HepG2 (cell line): ENCODE measurements around the gene ARHGAP30. TPM values are rescaled to one million over a fixed set of nuclear protein-coding genes. Genes with fewer than 3 reads are reported as not detected.

Source experiments
- ATAC-seq: fragments of 200-7000 bp; cut with Tn5 transposase; 3 replicates; pipeline ENCODE4 v1.9.1; 2020; ENCODE audit warnings: mild to moderate bottlenecking, moderate library complexity
- BruUV-seq: library from RNA; stranded (reverse); fragments of 400-500 nt; replicated peaks from 2 replicates; lab custom pipeline; 2021; lab: Mats Ljungman, UMichigan
- CTCF ChIA-PET: fragments of 300-600 bp; formaldehyde crosslinking; extraction: SDS; loops from one replicate; lab custom pipeline; 2021; ENCODE audit warnings: low total read pairs, inconsistent platforms, low intra/inter-chr PET ratio; lab: Yijun Ruan, JAX
- POLR2A ChIA-PET: fragments of 350-600 bp; sonication (Branson Sonifier 250); formaldehyde crosslinking; loops from one replicate; lab custom pipeline; 2020; ENCODE audit warnings: antibody characterized with exemption, inconsistent platforms; lab: Yijun Ruan, JAX
- DNase-seq: peaks from one replicate; pipeline ENCODE4 v3.0.0-alpha.2; 2015; ENCODE audit warnings: low spot score
- FAIRE-seq: peaks from 3 replicates; lab custom pipeline; 2011; peaks lifted over from hg19 to GRCh38; lab: Jason Lieb, UNC
- H2AFZ ChIP-seq: one replicate; pipeline ENCODE4 v1.6.1; 2011; ENCODE audit warnings: low read length, inconsistent platforms
- H3K27ac ChIP-seq: fragments of 300-600 bp; 3 replicates; pipeline ENCODE4 v1.8.0; 2011; ENCODE audit warnings: mixed run types, mild to moderate bottlenecking, mixed read lengths, low read length, inconsistent platforms; ENCODE audit not compliant: insufficient read depth; ENCODE audit errors: extremely low read length
- H3K27me3 ChIP-seq, 2 experiments: fragments of 200-600 bp in 1 of 2; 2 replicates in 1 of 2; 3 replicates in 1 of 2; pipeline versions ENCODE4 v1.6.0 to v1.8.0; 2011; ENCODE audit warnings: low read length in 2 of 2, mild to moderate bottlenecking in 2 of 2, moderate library complexity in 2 of 2, inconsistent platforms in 1 of 2; ENCODE audit not compliant: insufficient read depth in 2 of 2, control insufficient read depth in 1 of 2
- H3K36me3 ChIP-seq, 2 experiments: fragments of 200-600 bp in 1 of 2; replicated peaks in 1 of 2; 2 replicates in 1 of 2; 3 replicates in 1 of 2; pipeline versions ENCODE4 v1.5.1 to v1.8.0; 2011; ENCODE audit warnings: low read length in 2 of 2, inconsistent platforms in 1 of 2; ENCODE audit not compliant: insufficient read depth in 2 of 2, control insufficient read depth in 1 of 2
- H3K4me1 ChIP-seq: 2 replicates; pipeline ENCODE4 v1.5.1; 2012; ENCODE audit warnings: low read length, inconsistent platforms; ENCODE audit not compliant: insufficient read depth
- H3K4me2 ChIP-seq: 2 replicates; pipeline ENCODE4 v1.6.0; 2011; ENCODE audit warnings: low read depth, low read length, inconsistent platforms
- H3K4me3 ChIP-seq, 3 experiments: fragments of 200-600 bp in 1 of 3; sonication (generic), shearing (Covaris generic) in 1 of 3; replicated peaks in 1 of 3; 2 replicates each; pipeline ENCODE4 v1.5.1; 2011 to 2016; ENCODE audit warnings: low read length in 3 of 3, inconsistent platforms in 2 of 3, low read depth in 2 of 3, mild to moderate bottlenecking in 2 of 3, control low read depth in 1 of 3, mixed read lengths in 1 of 3; ENCODE audit not compliant: insufficient read depth in 1 of 3
- H3K79me2 ChIP-seq: one replicate; pipeline ENCODE4 v1.6.1; 2011; ENCODE audit warnings: low read length, inconsistent platforms; ENCODE audit not compliant: insufficient read depth
- H3K9ac ChIP-seq: 2 replicates; pipeline ENCODE4 v1.6.0; 2011; ENCODE audit warnings: mild to moderate bottlenecking, low read depth, low read length, inconsistent platforms; ENCODE audit not compliant: insufficient read depth
- H3K9me3 ChIP-seq: 2 replicates; pipeline ENCODE4 v1.5.1; 2012; ENCODE audit warnings: mild to moderate bottlenecking, low read length
- H4K20me1 ChIP-seq: 2 replicates; pipeline ENCODE4 v1.6.0; 2011; ENCODE audit warnings: inconsistent platforms, mild to moderate bottlenecking, low read length, moderate library complexity; ENCODE audit not compliant: insufficient read depth
- CBX1 ChIP-seq: IDR thresholded peaks from one replicate; pipeline ENCODE4 v1.6.1; 2016; ENCODE audit warnings: antibody characterized with exemption, low read depth
- HDAC6 ChIP-seq: fragments of 200-600 bp; sonication (generic); IDR thresholded peaks from 2 replicates; pipeline ENCODE4 v1.7.0; 2017; ENCODE audit warnings: mild to moderate bottlenecking, antibody characterized with exemption, low read length, low read depth
- MLLT10 ChIP-seq: sonication (generic); formaldehyde crosslinking; IDR thresholded peaks from 2 replicates; pipeline ENCODE4 v1.4.0; 2020; ENCODE audit warnings: missing genetic modification reagents
- NCOR1 ChIP-seq: fragments of 200-600 bp; sonication (generic); IDR thresholded peaks from 2 replicates; pipeline ENCODE4 v1.7.0; 2017; ENCODE audit warnings: antibody characterized with exemption, low read length, borderline replicate concordance
- NKX3-1 ChIP-seq: sonication (generic); formaldehyde crosslinking; IDR thresholded peaks from 2 replicates; pipeline ENCODE4 v1.5.0; 2020; ENCODE audit warnings: missing genetic modification reagents
- PBX2 ChIP-seq: IDR thresholded peaks from 2 replicates; pipeline ENCODE4 v1.6.1; 2016; ENCODE audit warnings: control low read depth
- PLRG1 ChIP-seq: fragments of 450-650 bp; conservative IDR thresholded peaks from 2 replicates; pipeline ENCODE4 v1.6.1; 2016
- SOX5 ChIP-seq: IDR thresholded peaks from 2 replicates; pipeline ENCODE4 v1.6.1; 2016; ENCODE audit warnings: borderline replicate concordance
- UBTF ChIP-seq: sonication (generic); formaldehyde crosslinking; IDR thresholded peaks from 2 replicates; pipeline ENCODE4 v1.4.0; 2020; ENCODE audit warnings: mild to moderate bottlenecking, missing genetic modification reagents
- ZBTB42 ChIP-seq: sonication (generic); formaldehyde crosslinking; IDR thresholded peaks from 2 replicates; pipeline ENCODE4 v1.5.0; 2020; ENCODE audit warnings: mild to moderate bottlenecking, missing genetic modification reagents
- ZNF138 ChIP-seq: sonication (generic); formaldehyde crosslinking; IDR thresholded peaks from 2 replicates; pipeline ENCODE4 v1.5.0; 2020; ENCODE audit warnings: mild to moderate bottlenecking, low read depth, missing genetic modification reagents
- ZNF207 ChIP-seq: fragments of 450-650 bp; IDR thresholded peaks from 2 replicates; pipeline ENCODE4 v1.6.1; 2016; ENCODE audit warnings: antibody characterized with exemption, borderline replicate concordance
- ZNF232 ChIP-seq: sonication (generic); formaldehyde crosslinking; IDR thresholded peaks from 2 replicates; pipeline ENCODE4 v1.4.0; 2020; ENCODE audit warnings: missing genetic modification reagents, borderline replicate concordance
- ZNF296 ChIP-seq: sonication (generic); formaldehyde crosslinking; conservative IDR thresholded peaks from 2 replicates; pipeline ENCODE4 v1.5.0; 2020; ENCODE audit warnings: mild to moderate bottlenecking, missing genetic modification reagents
- ZNF513 ChIP-seq: sonication (generic); formaldehyde crosslinking; conservative IDR thresholded peaks from 2 replicates; pipeline ENCODE4 v1.5.0; 2020; ENCODE audit warnings: missing genetic modification reagents
- ZNF576 ChIP-seq: sonication (generic); formaldehyde crosslinking; IDR thresholded peaks from 2 replicates; pipeline ENCODE4 v1.4.0; 2020; ENCODE audit warnings: mild to moderate bottlenecking, missing genetic modification reagents
- ZNF577 ChIP-seq: sonication (generic); formaldehyde crosslinking; IDR thresholded peaks from 2 replicates; pipeline ENCODE4 v1.4.0; 2020; ENCODE audit warnings: mild to moderate bottlenecking, low read depth, missing genetic modification reagents, borderline replicate concordance
- ZNF652 ChIP-seq: IDR thresholded peaks from 2 replicates; pipeline ENCODE4 v1.6.1; 2016; ENCODE audit warnings: low read depth, borderline replicate concordance
- ZNF75D ChIP-seq: sonication (generic); formaldehyde crosslinking; IDR thresholded peaks from 2 replicates; pipeline ENCODE4 v1.8.1; 2023; ENCODE audit warnings: missing genetic modification reagents, mild to moderate bottlenecking, borderline replicate concordance
- ZNF790 ChIP-seq: sonication (generic); formaldehyde crosslinking; IDR thresholded peaks from 2 replicates; pipeline ENCODE4 v1.8.0; 2022; ENCODE audit warnings: missing genetic modification reagents, mild to moderate bottlenecking, borderline replicate concordance
- ZSCAN31 ChIP-seq: sonication (generic); formaldehyde crosslinking; IDR thresholded peaks from 2 replicates; pipeline ENCODE4 v1.5.0; 2020; ENCODE audit warnings: low read depth, mild to moderate bottlenecking, missing genetic modification reagents
- WGBS: methylation state at CpG from one replicate; pipeline ENCODE4 v1.1.6; 2017; ENCODE audit warnings: low lambda C conversion rate; 5-methylcytosine and 5-hydroxymethylcytosine counted together
- in situ Hi-C: cut with HindIII; loops from 2 replicates; pipeline ENCODE4 v1.10.0; 2017; ENCODE audit warnings: low pct_unique_long_range_greater_than_20kb; ENCODE audit not compliant: extremely low pct_ligation_motif_present
- intact Hi-C: fragments of 100-400 bp; cut with micrococcal nuclease; formaldehyde crosslinking; loops from one replicate; pipeline ENCODE4 v1.10.0; 2022; ENCODE audit not compliant: unreplicated experiment
- polyA plus RNA-seq, 8 experiments: library from polyadenylated mRNA; depleted of rRNA in 3 of 8; stranded (reverse) in 7 of 8; unstranded in 1 of 8; fragments of >200 nt; fragmentation: Illumina TruSeq in 4 of 8; extraction: Trizol in 4 of 8; gene quantifications; 2 replicates each; pipeline versions ENCODE4 v1.2.1 to v1.2.3, GENCODE V29; 2011 to 2016; ENCODE audit warnings: low read depth in 4 of 8, missing spikeins in 1 of 8, mixed read lengths in 1 of 8; ENCODE audit not compliant: insufficient read depth in 1 of 8
- total RNA-seq, 5 experiments: library from RNA; depleted of rRNA; stranded (reverse); fragments of >200 nt; fragmentation: Illumina TruSeq; extraction: Trizol; gene quantifications; 2 replicates each; pipeline ENCODE4 v1.2.3, GENCODE V29; 2016; ENCODE audit warnings: low read depth in 1 of 5

Gene ARHGAP30
- total and polyA plus RNA-seq, 2 of the 13 experiments (the other 11 are each of a cell fraction or from before 2014, with no cell fraction given): 0.13 to 0.20 TPM

- no peaks in the 10 kb centered on the region for H4K20me1 ChIP-seq
- H3K36me3 ChIP-seq: no peaks in the 10 kb centered on the region
- no peaks in the 10 kb centered on the region for H3K79me2 ChIP-seq
- in situ Hi-C loops: no loop called here
- ChIA-PET POLR2A (interaction anchor here (0.9 to 3.8 kb wide), 2 partner anchors 25 to 26 kb away, joined by 3 to 21 read pairs; partner anchors contain the start of gene USF1), CTCF (interaction anchor here (1.2 to 4.5 kb wide), 4 partner anchors 23 to 75 kb away, joined by 3 to 50 read pairs (median 5); partner anchors contain the start of gene KLHDC9)
- peak; percentile 72 for ATAC-seq
- H3K4me3 ChIP-seq: no peak overlapping the region
- no TSS peak for BruUV-seq
- peak; percentile 68 for DNase-seq
- intact Hi-C loops: loop anchor here (1.0 kb wide), 2 partner anchors 25 to 67 kb away; no protein-coding TSS in a partner anchor
- H3K4me1 ChIP-seq: peaks cover 35% of the 10 kb centered on the region
- no peaks in the 10 kb centered on the region for H3K9me3 ChIP-seq
- peak; percentile 88 for FAIRE-seq
- 54% methylated on average over 7 of the region's 9 CpGs for WGBS
- no peaks in the 10 kb centered on the region for H3K27me3 ChIP-seq
- peak overlapping the region; percentile 70; the same call in 1 of the 2 replicates for H3K9ac ChIP-seq
- H2AFZ ChIP-seq: no peak overlapping the region
- peak overlapping the region; percentile 96 for H3K4me2 ChIP-seq
- H3K27ac ChIP-seq: peak overlapping the region; percentile 12
- TF ChIP-seq ZNF75D (CRISPR knock-in tag) (no peak), ZNF576 (CRISPR knock-in tag) (no peak), SOX5 (CRISPR knock-in tag) (no peak), ZNF790 (CRISPR knock-in tag) (no peak), ZNF232 (CRISPR knock-in tag) (0 out of 2 replicates have a peak, but pooled peaks have one; percentile 22), UBTF (CRISPR knock-in tag) (peak; percentile 20; the same call in 1 of the 2 replicates), ZNF513 (CRISPR knock-in tag) (no peak), NCOR1 (no peak), CBX1 (no peak), PLRG1 (no peak), ZBTB42 (CRISPR knock-in tag) (no peak), ZSCAN31 (CRISPR knock-in tag) (0 out of 2 replicates have a peak, but pooled peaks have one; percentile 34), PBX2 (CRISPR knock-in tag) (no peak), ZNF652 (no peak), ZNF577 (CRISPR knock-in tag) (no peak), ZNF138 (CRISPR knock-in tag) (no peak), MLLT10 (CRISPR knock-in tag) (no peak), ZNF296 (no peak), HDAC6 (no peak), NKX3-1 (CRISPR knock-in tag) (no peak), ZNF207 (no peak)
These were observed 2.2 kb upstream of the ARHGAP30 start for GRCh38 chr1:161071886-161072371.
